Hair follicular keratinocyte (primary cell): ENCODE data around the gene GYPE. TPM values are rescaled to one million over a fixed set of nuclear protein-coding genes. Genes with fewer than 3 reads are reported as not detected.

Experiments used
- total RNA-seq: library from RNA; depleted of rRNA; stranded (reverse); fragments of >200 nt; gene quantifications from 2 replicates; pipeline ENCODE4 v1.2.3, GENCODE V29; 2015

The GYPE gene
- total RNA-seq = not detected in 2 replicates

DNA sequence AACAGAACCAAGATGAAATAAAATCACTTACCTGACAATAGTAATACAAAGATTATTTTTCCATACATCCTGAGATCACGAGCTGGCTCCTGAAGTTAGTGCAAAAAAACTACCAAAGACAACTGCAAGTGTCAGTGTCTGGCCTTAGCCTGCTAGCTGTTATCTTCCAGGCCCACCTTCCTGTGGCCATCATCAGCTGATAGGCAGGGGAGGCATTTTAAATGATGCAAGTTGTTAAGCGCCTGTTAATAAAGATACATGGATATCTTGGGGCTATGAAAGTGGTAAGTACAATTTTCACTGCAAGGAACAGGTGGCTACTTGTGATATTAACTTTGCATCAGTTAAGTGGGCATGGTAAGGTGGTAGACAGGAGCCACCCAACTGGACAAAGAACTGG, at the start of gene GYPE:
Gene GYPE (minus strand): TSS at position 120 of the 400 bp plus-strand sequence. CDS start 52 bp downstream, at position 68.

Other genes starting within 250 kb of the GYPE start
- not detected in 2 replicates for gene FREM3, start 204.9 kb downstream of the GYPE start, total RNA-seq
- not detected in 2 replicates for gene GYPB, start 113.8 kb upstream of the GYPE start, total RNA-seq
- not detected in 2 replicates for gene GYPA, start 235.2 kb upstream of the GYPE start, total RNA-seq